ENCODE measurements around the gene SAMD13. TPM values are rescaled to one million over a fixed set of nuclear protein-coding genes. Genes with fewer than 3 reads are reported as not detected.

The SAMD13 gene
- total and polyA plus RNA-seq, 2 of the 8 experiments (the other 6 are each of a cell fraction or from before 2014, with no cell fraction given), result 0.86 to 2.3 TPM

GRCh38 chr1:84368441-84368840 is 66.9 kb downstream of the SAMD13 start:
- WGBS, 2 experiments (ENCODE audit: extremely low coverage in 1 of 2, insufficient coverage in 1 of 2, insufficient read length in 1 of 2, insufficient replicate concordance in 2 of 2, low coverage in 1 of 2, low lambda C conversion rate in 2 of 2, missing lambda C conversion rate in 1 of 2), result 89% methylated on average over 5 of the region's 5 CpGs; no CpG with 5 or more reads in 1 of the 2 experiments
- no peak overlapping the region for H4K8ac ChIP-seq (ENCODE audit: extremely low read depth, insufficient read depth, low read length)
- FAIRE-seq, result no peak
- POLR2A ChIA-PET (ENCODE audit: partially characterized antibody), result no interaction called here
- H3K18ac ChIP-seq (ENCODE audit: extremely low read depth, low read length), result no peak overlapping the region
- H3K14ac ChIP-seq (ENCODE audit: insufficient read length), result no peak overlapping the region
- no peak overlapping the region for H3K9ac ChIP-seq (replicated peaks in 1 of 4; ENCODE audit: extremely low read depth in 1 of 4, low read depth in 3 of 4, low read length in 3 of 4)
- H4K20me1 ChIP-seq (replicated peaks in 1 of 2; ENCODE audit: control insufficient read depth in 1 of 2, insufficient read depth in 2 of 2, low read length in 2 of 2), result no peaks in the 10 kb centered on the region
- H3K4me3 ChIP-seq (ENCODE audit: extremely low read depth in 1 of 4, insufficient read depth in 2 of 4, low read depth in 3 of 4, low read length in 4 of 4), result no peak overlapping the region
- no peak overlapping the region for H3K27ac ChIP-seq (ENCODE audit: low read depth, low read length)
- no peak overlapping the region for H2AFZ ChIP-seq (ENCODE audit: low read length)
- CTCF ChIA-PET (ENCODE audit: partially characterized antibody), result no interaction called here
- no peak overlapping the region for H2BK20ac ChIP-seq (ENCODE audit: low read length)
- DNase-seq (ENCODE audit: low read depth in 1 of 2, low spot score in 2 of 2), result no peak
- H3K4me1 ChIP-seq (replicated peaks in 1 of 4; ENCODE audit: control insufficient read depth in 3 of 4, insufficient read depth in 4 of 4, low read length in 3 of 4), result no peaks in the 10 kb centered on the region
- H3K9me3 ChIP-seq (ENCODE audit: insufficient read depth in 2 of 2, low read depth in 1 of 2, low read length in 1 of 2), result no peaks in the 10 kb centered on the region
- H4K91ac ChIP-seq (replicated peaks; ENCODE audit: insufficient read length, low read length), result no peak overlapping the region
- no peak overlapping the region for H2BK15ac ChIP-seq (ENCODE audit: low read length)
- no peaks in the 10 kb centered on the region for H3K36me3 ChIP-seq (ENCODE audit: control insufficient read depth in 2 of 4, insufficient read depth in 4 of 4, low read length in 3 of 4)
- H3K4ac ChIP-seq (replicated peaks; ENCODE audit: insufficient read length, low read depth, low read length), result no peak overlapping the region
- no peak overlapping the region for H3K4me2 ChIP-seq (ENCODE audit: insufficient read depth in 1 of 2, low read depth in 2 of 2, low read length in 2 of 2)
- H3K79me2 ChIP-seq (ENCODE audit: control insufficient read depth in 1 of 2, insufficient read depth in 2 of 2, low read length in 2 of 2), result no peaks in the 10 kb centered on the region
- H3K27me3 ChIP-seq (replicated peaks in 1 of 4; ENCODE audit: control insufficient read depth in 3 of 4, extremely low read depth in 1 of 4, insufficient read depth in 3 of 4, low read length in 3 of 4), result no peaks in the 10 kb centered on the region
- no peak overlapping the region for H2BK12ac ChIP-seq (ENCODE audit: low read depth, low read length)
- no peak overlapping the region for H4K5ac ChIP-seq (ENCODE audit: insufficient read length, low read depth, low read length)
- no peak overlapping the region for H2BK120ac ChIP-seq (replicated peaks; ENCODE audit: low read depth, low read length)
- H3K23me2 ChIP-seq (ENCODE audit: low read depth, low read length), result no peaks in the 10 kb centered on the region; the same call in 1 of the 2 replicates
- no peak overlapping the region for H3K56ac ChIP-seq (replicated peaks; ENCODE audit: insufficient read length, low read depth, low read length)
- H2BK5ac ChIP-seq (ENCODE audit: low read depth, low read length), result no peak overlapping the region
- no peak overlapping the region for H3K23ac ChIP-seq (ENCODE audit: insufficient read length)
- no peaks in the 10 kb centered on the region for H3K79me1 ChIP-seq (ENCODE audit: low read depth, low read length)
- no peak overlapping the region for H2AK5ac ChIP-seq (ENCODE audit: low read depth, low read length)
- TF ChIP-seq BACH1 (IDR thresholded peaks at IDR 0.05; ENCODE audit: low read length), result no peak
- TF ChIP-seq FOSL1 (IDR thresholded peaks at IDR 0.05; ENCODE audit: insufficient read depth, low read depth, low read length), result no peak
- no peak for TF ChIP-seq NRF1 (IDR thresholded peaks at IDR 0.05; ENCODE audit: low read depth, low read length)
- no peak for TF ChIP-seq ZNF274 (IDR thresholded peaks at IDR 0.05; ENCODE audit: borderline replicate concordance, extremely low read depth, low read length)
- no peak for TF ChIP-seq CBX8 (IDR thresholded peaks at IDR 0.05; ENCODE audit: borderline replicate concordance, low read depth, low read length)
- TF ChIP-seq TAF7 (optimal IDR thresholded peaks at IDR 0.05; ENCODE audit: borderline replicate concordance, low read depth, low read length), result no peak
- no peak for TF ChIP-seq TAF1 (IDR thresholded peaks at IDR 0.05; ENCODE audit: low read depth, low read length)
- no peak for TF ChIP-seq E2F6 (IDR thresholded peaks at IDR 0.05)
- no peak for TF ChIP-seq CTBP2 (IDR thresholded peaks at IDR 0.05; ENCODE audit: borderline replicate concordance, insufficient read depth, insufficient read length, low read length)
- no peak for TF ChIP-seq ASH2L (IDR thresholded peaks at IDR 0.05; ENCODE audit: low read length)
- no peak for TF ChIP-seq HDAC2 (IDR thresholded peaks at IDR 0.05; ENCODE audit: borderline replicate concordance in 1 of 2, low read depth in 2 of 2, low read length in 2 of 2)
- TF ChIP-seq CBX5 (IDR thresholded peaks at IDR 0.05; ENCODE audit: low read depth, low read length), result no peak
- no peak for TF ChIP-seq SIX5 (IDR thresholded peaks at IDR 0.05; ENCODE audit: low read depth, low read length)
- no peak for TF ChIP-seq RFX5 (IDR thresholded peaks at IDR 0.05; ENCODE audit: borderline replicate concordance, low read depth, low read length)
- TF ChIP-seq BRCA1 (IDR thresholded peaks at IDR 0.05; ENCODE audit: low read depth, low read length), result no peak
